Measurements from ENCODE around the gene PRKAR1B.

The PRKAR1B gene

GRCh38 chr7:501526-501925, 225.6 kb downstream of the PRKAR1B start:
- DNase-seq: no peak

GRCh38 chr7:500521-501420, 226.3 kb downstream of the PRKAR1B start:
- DNase-seq: no peak

- no peak for DNase-seq
Measured at GRCh38 chr7:499853-500485, 227.1 kb downstream of the PRKAR1B start.

Data from amygdala (tissue), 56 donors.